Adrenal gland (tissue), 5 donors: ENCODE data around the gene IGF2.

Experiments
- CTCF ChIP-seq, 6 experiments: fragments of 450-650 bp in 4 of 6; fragments of 200-600 bp in 2 of 6; sonication (generic) in 1 of 6; IDR thresholded peaks; 1 replicate in 5 of 6; 2 replicates in 1 of 6; pipeline versions ENCODE4 v1.5.1 to v1.8.0; 2016 to 2021; ENCODE audit warnings: antibody characterized with exemption in 6 of 6, mild to moderate bottlenecking in 2 of 6, moderate library complexity in 1 of 6
- POLR2A ChIP-seq, 2 donors: fragments of 450-650 bp; IDR thresholded peaks; one replicate each; pipeline ENCODE4 v1.6.1; 2017; ENCODE audit warnings: antibody characterized with exemption in 2 of 2, mild to moderate bottlenecking in 2 of 2, moderate library complexity in 1 of 2
- donor health status: DM: no; HTN: no; CAD: no.

GRCh38 chr11:2143799-2144543 lies 4.8 kb upstream of the IGF2 start:
- TF ChIP-seq CTCF (IDR thresholded peaks at IDR 0.05) = no peak
- no peak for TF ChIP-seq POLR2A (IDR thresholded peaks at IDR 0.05)
